Upper lobe of left lung (tissue), 4 donors: ENCODE measurements around the gene SYT14.

Experiments used
- CTCF ChIP-seq, 6 experiments: fragments of 450-650 bp in 4 of 6; fragments of 200-600 bp in 2 of 6; sonication (generic) in 2 of 6; IDR thresholded peaks; one replicate each; pipeline ENCODE4 v1.5.1; 2016 to 2019; ENCODE audit warnings: antibody characterized with exemption in 6 of 6
- EP300 ChIP-seq, 4 donors: sonication (generic); formaldehyde crosslinking; IDR thresholded peaks; one replicate each; pipeline ENCODE4 v1.5.1; 2017; ENCODE audit warnings: antibody characterized with exemption in 4 of 4, control low read depth in 2 of 4
- POLR2AphosphoS5 ChIP-seq, 2 donors: sonication (generic); formaldehyde crosslinking; IDR thresholded peaks; one replicate each; pipeline ENCODE4 v1.5.1; 2017; ENCODE audit warnings: antibody characterized with exemption in 2 of 2

DNA sequence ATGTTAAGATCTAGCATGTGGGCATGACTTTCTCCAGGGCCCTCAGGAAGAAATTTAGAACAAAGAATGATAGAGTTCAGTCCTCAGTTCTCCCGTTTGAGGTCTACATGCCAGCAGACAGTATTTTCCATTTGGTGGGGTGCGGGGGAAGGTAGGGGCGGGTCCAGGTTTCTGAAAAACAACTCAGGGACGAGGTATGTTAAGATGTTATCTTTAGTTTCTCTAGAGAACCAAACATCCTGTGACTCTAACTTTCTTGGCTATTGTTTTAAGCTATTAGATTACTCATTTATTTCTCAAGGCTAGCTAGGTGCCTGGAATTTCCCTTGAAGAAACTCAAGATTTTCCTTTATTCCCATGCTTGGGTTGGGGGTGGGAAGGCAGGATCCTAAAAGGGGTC, 42.3 kb upstream of the SYT14 start:
- no peak for TF ChIP-seq POLR2AphosphoS5 (IDR thresholded peaks at IDR 0.05)
- TF ChIP-seq EP300 (IDR thresholded peaks at IDR 0.05) = no peak
- no peak for TF ChIP-seq CTCF (IDR thresholded peaks at IDR 0.05)
